GM19455 (cell line): Measurements from ENCODE around the gene MRGPRX2.

Experiments used
- ATAC-seq: cut with Tn5 transposase; IDR thresholded peaks from one replicate; pipeline ENCODE4 v1.9.1; 2021; ENCODE audit not compliant: unreplicated experiment

Gene MRGPRX2

DNA sequence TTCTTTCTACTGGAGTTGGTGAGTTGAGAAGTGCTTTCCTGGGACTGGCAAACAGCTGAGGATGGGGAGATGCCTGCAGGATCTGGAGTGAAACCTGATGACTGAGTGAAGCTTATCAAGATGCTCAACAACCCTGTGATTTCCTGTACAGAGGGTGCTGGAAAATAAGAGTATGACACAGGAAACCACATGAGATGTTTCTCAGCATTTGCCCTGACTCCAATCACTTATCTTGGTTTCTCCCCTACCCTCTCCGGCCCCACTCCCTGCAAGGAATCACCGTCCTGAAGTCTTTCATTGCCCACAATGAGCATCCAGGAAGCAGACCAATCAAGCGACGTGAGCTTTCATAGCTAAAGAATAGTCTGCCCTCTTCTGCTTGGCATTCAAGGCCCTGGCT lies at the start of gene MRGPRX2:
TSS of gene MRGPRX2 (minus strand) at position 89 of the 400 bp plus-strand sequence. CDS start 4,315 bp downstream, outside the sequence.
- ATAC-seq = no peak

DNA sequence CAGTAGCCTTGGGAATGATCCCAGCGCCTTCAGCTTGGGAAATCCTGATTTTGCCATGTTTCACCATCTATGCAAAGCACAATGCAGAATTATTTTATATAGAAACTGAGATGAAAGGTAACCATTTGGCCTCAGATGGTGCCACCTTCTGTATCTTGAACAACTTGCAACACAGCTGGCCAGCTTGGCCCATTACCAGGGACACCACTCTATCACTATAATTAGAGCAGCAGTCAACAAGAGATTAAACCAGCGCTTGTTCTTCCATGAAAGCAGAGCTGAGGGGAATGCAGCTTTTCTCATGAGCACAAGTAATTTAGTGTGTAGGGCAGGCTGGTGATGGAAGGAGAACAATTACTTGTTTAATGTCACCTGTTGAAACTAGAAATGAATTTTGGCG lies 49.8 kb upstream of the MRGPRX2 start:
- ATAC-seq = no peak

DNA sequence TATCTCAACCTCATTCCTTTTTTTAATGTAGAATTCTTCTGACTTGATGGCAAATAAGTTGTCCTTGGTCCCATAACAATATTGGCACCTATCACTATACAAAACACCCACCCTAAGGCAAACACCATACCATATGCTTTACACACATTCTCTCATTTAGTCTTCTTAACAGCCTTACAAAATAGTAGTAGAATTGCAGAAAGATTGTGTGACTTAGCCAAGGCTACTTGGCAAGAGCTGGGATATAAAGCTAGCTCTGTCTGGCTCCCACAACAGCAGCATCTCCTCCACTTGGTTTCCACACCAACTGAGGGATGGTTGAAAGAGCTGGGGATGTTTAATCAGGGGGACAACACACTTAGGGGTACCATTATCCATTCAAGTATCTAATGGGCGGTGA lies 46.6 kb upstream of the MRGPRX2 start:
- no peak for ATAC-seq

DNA sequence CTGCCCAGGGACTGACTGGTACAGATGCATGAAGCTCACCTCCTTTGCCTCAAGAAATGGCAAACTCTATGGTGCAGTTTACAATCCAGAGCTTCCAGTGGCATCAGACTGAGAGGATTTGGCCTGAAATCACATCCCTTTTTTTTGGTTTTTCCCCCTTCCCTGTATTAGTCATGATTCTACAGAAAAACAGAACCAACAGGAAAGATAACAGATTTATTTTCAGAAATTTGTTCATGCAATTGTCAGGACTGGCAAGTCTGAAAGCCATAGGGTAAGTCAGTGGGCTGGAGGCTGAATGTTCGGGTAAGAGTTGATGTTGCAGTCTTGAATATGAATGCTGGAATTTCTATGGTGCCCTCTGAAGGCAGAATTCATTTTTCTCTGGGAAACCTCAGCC lies 44.5 kb upstream of the MRGPRX2 start:
- ATAC-seq = no peak

DNA sequence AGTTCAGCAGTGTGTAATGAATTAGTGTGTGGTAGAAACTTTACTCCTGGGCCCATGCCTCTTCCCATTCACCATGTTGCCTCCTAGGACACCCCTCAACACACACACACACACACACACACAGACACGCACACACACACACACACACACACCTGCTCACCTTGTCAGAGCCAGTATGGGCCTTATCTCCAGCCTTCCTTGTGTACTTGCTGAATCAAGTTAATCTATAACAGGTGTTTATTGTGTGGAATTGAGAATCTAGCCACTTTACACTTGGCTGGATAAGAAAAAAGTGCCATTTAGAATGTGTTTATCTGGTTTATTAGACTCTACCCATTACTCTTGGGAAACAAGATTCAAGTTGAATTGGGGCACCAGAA lies 42.0 kb upstream of the MRGPRX2 start:
- ATAC-seq = no peak

DNA sequence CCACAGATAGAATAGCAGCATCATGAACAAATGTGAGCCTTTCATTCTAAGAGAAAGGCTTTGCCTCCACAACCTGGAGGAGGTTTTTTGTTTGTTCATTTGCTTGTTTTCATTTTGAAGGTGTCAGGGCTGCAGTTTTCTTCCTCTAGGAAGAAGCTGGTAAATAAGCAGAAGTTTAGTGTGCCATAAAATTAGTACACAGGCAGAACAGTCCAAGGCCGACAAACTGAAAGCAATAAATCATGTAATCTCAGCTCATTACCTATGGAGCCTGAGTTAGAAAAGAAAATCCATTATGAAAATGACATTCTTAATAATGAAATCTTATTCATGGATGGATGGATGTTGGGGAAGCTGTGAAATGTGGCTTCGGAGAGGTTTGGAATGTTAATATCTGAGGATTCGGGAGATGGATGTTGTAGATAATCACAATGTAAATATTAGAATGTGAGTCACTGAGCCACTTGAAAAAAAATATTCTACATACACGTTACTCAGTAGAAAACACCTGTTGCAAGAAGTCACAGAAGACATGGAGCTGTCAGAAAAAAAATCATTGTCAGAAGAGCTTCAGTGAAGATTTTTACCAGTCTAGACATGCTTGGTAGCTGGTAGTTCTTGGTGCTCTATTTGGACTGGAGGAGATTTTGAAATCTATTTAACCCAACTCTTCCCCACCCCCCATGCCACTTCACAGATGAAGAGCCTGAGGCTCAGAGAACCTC lies 41.4 kb upstream of the MRGPRX2 start:
- no peak for ATAC-seq

DNA sequence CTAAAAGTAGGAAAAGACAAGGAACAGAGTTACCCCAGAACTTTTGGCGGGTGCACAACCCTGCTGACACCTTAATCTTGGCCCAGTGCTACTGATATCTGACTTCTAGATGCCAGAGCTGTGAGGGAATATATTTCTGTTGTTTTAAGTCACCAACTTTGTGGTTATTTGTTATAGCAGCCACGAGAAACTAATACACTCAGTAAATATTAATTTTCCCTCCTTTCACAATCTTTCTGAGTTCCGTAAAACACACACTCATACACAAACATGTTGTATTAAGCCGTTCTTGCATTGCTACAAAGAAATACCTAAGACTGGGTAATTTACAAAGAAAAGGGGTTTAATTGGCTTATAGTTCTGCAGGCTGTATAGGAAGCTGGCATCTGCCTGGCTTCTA lies 40.4 kb upstream of the MRGPRX2 start:
- ATAC-seq = no peak

GRCh38 chr11:19099093-19099492 lies 38.6 kb upstream of the MRGPRX2 start:
- no peak for ATAC-seq

DNA sequence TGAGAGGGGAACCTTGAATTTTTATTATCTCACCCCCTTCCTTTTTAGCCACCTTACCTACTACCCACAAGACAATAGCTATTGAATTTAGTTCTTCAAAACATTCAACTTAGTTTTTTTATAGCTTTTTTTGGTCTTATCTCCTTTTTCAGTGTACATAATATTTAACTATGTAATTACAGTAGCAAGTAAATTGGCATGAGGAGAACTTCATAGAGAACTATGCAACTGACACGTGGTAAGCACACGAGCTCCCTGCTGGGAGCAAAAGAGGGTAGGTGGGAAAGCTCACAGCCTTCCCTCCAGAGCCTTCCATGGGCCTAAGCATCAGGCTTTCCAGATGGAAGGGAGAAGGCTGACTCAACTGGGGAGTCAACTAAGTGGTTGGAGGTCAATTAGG lies 34.3 kb upstream of the MRGPRX2 start:
- ATAC-seq = no peak

DNA sequence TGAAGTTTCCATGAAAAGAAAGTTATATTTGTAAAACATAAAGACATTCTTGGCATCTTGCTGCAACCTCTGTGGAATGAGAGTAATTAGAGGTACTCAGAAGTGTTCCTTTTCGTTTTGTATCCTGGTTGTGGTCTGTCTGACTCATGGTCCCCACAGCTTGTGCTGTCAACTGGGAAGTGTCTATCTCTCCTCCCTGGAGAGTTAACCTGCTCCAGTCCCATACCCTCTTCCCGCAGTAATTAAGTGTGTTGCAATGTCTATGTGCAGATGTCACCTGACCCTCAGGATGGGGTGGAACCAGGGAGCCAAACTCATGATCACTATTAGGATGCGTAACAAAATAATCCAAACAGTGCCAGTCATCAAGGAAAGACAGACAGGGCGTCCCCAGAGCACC lies 33.5 kb upstream of the MRGPRX2 start:
- ATAC-seq = no peak

GRCh38 chr11:19092850-19093249 lies 32.3 kb upstream of the MRGPRX2 start:
- ATAC-seq = no peak

DNA sequence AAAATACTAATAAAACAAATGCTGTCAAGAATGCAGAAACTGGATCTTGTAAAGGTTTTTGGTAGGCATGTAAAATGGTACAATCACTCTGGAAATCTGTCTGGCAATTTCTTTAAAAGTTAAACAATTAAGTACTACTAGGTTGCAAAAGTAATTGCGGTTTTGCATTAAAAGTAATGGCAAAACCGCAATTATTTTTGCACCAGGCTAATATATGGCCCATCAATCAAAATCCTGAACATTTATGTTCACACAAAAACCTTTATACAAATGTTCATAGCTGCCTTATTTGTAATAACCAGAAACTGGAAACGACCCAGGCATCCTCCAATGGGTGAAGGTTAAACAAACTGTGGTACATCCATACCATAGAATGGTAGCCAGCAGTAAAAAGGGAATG lies 31.8 kb upstream of the MRGPRX2 start:
- no peak for ATAC-seq

DNA sequence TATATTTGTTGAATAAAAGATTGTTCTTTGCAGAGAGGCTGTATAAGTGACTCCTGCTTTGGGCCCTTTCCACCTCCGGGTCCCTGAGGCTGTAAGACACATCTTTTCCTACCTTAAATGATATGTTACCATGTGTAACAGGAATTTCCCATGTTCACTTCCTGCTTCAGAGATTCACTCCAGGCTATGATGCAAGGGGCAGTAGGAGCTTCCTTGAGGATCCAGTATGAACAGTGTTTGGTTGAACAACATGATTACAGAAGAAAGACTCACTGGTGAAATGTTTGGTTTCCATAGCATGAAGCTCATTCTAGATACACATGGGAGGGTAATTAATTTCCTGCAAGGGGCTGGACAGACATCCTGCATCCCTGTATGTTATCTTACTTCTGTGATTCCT lies 30.8 kb upstream of the MRGPRX2 start:
- no peak for ATAC-seq

DNA sequence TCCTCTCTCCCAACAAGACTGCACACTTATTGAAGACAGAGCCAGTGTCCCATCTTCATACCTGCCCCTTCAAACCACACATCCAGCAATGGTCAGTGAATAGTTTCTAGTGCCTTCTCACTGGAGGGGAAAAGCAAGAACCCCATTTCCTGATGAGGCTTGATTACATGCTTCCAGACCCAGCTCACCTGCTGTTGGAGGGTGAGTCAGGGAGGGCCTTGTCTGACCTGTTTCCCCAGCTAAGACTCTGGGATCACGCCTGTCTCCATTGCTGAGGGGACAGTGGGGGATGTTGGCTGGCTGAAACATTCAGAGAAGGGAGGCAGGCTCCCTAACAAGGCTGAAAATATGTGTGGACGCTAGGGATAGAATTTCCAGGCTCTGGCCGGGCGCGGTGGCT lies 28.9 kb upstream of the MRGPRX2 start:
- ATAC-seq = no peak

- no peak for ATAC-seq
Observed at GRCh38 chr11:19088791-19089190, 28.3 kb upstream of the MRGPRX2 start.

GRCh38 chr11:19087658-19088057 lies 27.1 kb upstream of the MRGPRX2 start:
- no peak for ATAC-seq

GRCh38 chr11:19084661-19085315 lies 24.3 kb upstream of the MRGPRX2 start:
- no peak for ATAC-seq

DNA sequence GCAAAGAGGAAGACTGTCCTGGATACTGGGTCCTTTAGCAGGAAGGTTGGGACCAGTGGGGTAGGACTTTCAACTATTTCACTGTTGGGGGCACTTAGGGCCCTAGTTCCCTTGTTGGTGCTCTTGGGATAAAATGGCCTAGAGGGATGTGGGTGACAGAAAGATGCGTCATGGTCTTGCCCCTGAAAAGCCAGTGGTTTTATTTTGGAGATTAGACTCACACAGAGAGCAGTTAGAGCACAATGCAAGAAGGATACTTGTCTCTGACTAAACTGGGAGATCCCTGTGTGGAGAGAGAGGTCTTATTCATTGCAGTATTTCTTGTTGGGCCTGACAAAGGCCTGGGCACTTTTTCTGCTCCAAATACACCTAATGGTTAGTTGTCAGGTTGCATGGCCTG lies 22.6 kb upstream of the MRGPRX2 start:
- ATAC-seq = no peak

DNA sequence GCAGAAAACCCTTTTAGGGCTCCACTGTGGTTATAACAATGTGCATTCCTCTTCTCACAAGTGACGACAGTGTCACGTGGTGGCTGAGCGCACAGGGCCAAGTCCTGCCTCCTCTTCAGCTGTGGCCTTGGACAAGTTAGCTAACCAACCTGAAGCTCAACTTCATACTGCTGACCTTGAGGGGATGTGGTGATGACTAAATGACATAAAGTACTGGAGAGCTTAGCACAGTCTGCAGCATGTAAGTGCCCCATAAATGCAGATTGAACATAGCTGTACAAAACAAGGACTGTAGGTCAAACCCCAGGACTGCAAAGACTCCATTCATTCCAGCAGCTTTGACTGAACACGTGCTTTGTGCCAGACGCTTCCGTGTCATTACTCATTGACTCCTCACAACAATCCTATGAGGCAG lies 20.1 kb upstream of the MRGPRX2 start:
- ATAC-seq = no peak

- no peak for ATAC-seq
Observed at GRCh38 chr11:19079643-19080440, 19.3 kb upstream of the MRGPRX2 start.

GRCh38 chr11:19077965-19078364 lies 17.4 kb upstream of the MRGPRX2 start:
- ATAC-seq = no peak
